Fibroblast of pulmonary artery (primary cell): ENCODE results near the gene TRMT44.

ENCODE experiments used
- DNase-seq: peaks from one replicate; pipeline ENCODE4 v3.0.0-alpha.2; 2010; ENCODE audit warnings: low read depth
- H3K4me3 ChIP-seq: replicated peaks from 2 replicates; pipeline ENCODE4 v1.5.1; 2011; ENCODE audit warnings: low read depth, mild to moderate bottlenecking, control low read depth, low read length, moderate library complexity
- TF ChIP-seq, protein P1 (sequence below): IDR thresholded peaks from 2 replicates; pipeline ENCODE4 v1.5.1; 2011; ENCODE audit warnings: mild to moderate bottlenecking, control low read depth, low read length, inconsistent platforms; ENCODE audit errors: missing control alignments

Gene TRMT44

DNA sequence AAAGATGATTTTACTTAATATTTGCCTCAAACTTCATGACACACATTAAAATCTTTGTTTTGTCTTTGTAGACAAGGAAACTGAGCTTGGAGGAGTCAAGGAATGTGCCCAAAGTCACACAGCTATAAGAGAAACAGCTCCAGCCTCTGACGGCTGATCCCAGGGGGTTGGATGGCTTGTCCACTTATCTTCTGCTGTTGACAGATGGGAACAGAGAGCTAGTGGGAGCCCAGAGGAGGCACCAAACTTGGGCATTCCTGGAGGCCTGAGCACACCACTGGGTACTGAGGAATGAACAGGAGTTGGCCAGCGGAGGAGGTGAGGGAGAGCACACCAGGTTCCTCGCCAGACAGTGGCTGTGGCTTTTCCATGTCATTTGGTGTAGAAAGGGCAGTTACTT lies 83.2 kb downstream of the TRMT44 start:
- TF ChIP-seq, protein P1, sequence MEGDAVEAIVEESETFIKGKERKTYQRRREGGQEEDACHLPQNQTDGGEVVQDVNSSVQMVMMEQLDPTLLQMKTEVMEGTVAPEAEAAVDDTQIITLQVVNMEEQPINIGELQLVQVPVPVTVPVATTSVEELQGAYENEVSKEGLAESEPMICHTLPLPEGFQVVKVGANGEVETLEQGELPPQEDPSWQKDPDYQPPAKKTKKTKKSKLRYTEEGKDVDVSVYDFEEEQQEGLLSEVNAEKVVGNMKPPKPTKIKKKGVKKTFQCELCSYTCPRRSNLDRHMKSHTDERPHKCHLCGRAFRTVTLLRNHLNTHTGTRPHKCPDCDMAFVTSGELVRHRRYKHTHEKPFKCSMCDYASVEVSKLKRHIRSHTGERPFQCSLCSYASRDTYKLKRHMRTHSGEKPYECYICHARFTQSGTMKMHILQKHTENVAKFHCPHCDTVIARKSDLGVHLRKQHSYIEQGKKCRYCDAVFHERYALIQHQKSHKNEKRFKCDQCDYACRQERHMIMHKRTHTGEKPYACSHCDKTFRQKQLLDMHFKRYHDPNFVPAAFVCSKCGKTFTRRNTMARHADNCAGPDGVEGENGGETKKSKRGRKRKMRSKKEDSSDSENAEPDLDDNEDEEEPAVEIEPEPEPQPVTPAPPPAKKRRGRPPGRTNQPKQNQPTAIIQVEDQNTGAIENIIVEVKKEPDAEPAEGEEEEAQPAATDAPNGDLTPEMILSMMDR: no peak
- no peak for DNase-seq
- H3K4me3 ChIP-seq: no peak overlapping the region

DNA sequence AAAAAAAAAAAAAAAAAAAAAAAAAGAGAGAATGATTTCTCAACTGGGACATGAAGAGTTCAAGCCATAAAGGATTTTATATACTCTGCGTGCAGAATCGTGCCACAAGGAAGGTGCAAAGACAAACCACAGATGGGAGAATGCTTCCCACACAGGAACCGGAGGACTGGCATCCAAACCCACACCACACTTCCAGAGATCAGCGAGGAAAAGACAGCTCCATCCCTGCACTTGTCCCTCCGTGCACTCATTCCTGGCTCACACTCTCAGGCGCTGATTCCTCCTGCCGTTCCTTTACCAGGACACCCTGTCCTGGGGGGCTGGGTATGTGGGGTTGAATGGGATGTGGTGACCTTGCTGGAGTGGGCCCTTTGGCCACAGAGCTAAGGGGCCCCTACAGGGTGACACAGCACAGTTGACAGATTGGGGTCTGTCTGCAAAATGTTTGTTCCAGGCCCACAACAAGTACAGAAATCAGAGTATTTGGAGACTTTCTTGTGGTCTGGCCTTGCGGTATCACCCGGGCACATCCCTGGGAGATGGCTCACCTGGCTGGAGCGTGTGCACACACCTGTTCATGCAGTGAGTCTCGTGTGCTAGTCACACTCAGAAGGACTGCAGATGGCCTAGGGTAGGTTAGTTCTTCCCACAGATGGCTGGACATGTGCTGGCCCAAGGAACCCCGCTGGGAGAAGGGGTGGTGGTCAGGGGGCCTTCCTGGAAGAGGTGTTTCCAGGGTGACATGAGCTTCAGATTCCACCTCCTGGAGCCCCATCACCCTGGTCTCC lies 84.2 kb downstream of the TRMT44 start:
- DNase-seq: no peak
- H3K4me3 ChIP-seq: no peak overlapping the region
- TF ChIP-seq, protein P1: no peak

DNA sequence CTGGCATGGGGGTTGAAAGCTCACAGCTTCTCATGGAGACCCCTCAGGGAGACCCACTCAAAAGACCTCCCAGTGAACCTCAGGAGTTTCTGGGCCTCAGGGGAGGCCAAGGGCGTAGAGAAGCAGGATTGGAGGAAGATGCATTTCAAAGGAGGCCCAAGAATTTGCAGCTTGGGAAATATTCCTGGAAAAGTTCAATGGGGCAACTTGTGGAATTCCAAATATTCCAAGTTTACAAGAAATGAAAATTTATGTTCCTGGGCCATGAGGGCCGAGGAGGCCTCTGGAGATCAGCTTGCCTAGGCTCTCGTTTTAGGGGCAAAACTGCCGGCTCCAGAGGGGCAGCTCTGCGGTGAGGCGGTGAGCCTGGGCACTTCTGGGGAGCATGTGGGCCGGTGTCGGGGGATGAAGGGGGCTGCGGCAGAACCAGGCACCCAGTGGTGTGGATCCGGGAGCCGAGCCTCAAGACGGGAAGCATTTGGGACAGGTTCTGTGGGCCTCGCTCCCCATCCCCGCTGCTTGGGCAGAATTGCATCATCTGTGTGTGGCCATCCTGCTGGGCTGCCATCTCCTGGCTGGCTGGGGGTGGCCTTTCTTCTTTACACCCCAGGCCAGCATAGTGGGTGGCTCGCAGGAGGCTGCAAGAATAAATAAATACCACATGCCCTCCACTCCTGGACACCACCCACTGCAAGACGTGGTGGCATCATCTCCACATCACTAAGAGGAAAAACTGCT lies 85.0 kb downstream of the TRMT44 start:
- TF ChIP-seq, protein P1: no peak
- no peak overlapping the region for H3K4me3 ChIP-seq
- peak; percentile 36 for DNase-seq
